ENCODE measurements around the gene CYP19A1.

CYP19A1 gene

DNA sequence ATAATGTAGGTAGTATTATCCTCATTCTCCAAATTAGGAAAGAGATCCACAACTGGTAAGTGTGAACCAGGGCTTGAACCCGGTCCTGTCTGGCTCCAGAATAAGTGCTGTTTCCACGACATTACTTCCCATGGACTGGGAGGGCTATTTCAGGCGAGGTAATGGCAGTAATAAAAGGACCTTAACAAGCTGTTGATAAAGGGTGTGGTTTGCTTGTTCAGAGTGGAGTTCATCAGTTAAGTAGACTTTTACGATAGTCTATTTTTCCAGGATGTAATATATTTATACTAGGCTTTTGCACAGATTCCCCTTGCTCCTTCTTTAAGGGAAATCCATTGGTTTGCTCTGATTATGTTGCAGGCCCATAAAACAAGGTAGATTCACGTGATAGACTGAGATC is 155.3 kb downstream of the CYP19A1 start:
- Histone ChIP-seq H3K4me3 (ENCODE audit: low read depth, low read length) (no peak overlapping the region), H3K27ac (no peak overlapping the region), H3K79me2 (no peaks in the 10 kb centered on the region), H2AFZ (no peak overlapping the region), H3K4me1 (no peaks in the 10 kb centered on the region), H3K4me2 (ENCODE audit: low read length) (no peak overlapping the region), H3K9me3 (ENCODE audit: control insufficient read depth, low read length) (no peaks in the 10 kb centered on the region), H3K9ac (no peak overlapping the region), H3K27me3 (ENCODE audit: control insufficient read depth, insufficient read depth, low read length) (no peaks in the 10 kb centered on the region), H3K36me3 (ENCODE audit: control insufficient read depth, insufficient read depth, low read length) (no peaks in the 10 kb centered on the region)
- TF ChIP-seq, protein P1, sequence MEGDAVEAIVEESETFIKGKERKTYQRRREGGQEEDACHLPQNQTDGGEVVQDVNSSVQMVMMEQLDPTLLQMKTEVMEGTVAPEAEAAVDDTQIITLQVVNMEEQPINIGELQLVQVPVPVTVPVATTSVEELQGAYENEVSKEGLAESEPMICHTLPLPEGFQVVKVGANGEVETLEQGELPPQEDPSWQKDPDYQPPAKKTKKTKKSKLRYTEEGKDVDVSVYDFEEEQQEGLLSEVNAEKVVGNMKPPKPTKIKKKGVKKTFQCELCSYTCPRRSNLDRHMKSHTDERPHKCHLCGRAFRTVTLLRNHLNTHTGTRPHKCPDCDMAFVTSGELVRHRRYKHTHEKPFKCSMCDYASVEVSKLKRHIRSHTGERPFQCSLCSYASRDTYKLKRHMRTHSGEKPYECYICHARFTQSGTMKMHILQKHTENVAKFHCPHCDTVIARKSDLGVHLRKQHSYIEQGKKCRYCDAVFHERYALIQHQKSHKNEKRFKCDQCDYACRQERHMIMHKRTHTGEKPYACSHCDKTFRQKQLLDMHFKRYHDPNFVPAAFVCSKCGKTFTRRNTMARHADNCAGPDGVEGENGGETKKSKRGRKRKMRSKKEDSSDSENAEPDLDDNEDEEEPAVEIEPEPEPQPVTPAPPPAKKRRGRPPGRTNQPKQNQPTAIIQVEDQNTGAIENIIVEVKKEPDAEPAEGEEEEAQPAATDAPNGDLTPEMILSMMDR (IDR thresholded peaks at IDR 0.05), result no peak

DNA sequence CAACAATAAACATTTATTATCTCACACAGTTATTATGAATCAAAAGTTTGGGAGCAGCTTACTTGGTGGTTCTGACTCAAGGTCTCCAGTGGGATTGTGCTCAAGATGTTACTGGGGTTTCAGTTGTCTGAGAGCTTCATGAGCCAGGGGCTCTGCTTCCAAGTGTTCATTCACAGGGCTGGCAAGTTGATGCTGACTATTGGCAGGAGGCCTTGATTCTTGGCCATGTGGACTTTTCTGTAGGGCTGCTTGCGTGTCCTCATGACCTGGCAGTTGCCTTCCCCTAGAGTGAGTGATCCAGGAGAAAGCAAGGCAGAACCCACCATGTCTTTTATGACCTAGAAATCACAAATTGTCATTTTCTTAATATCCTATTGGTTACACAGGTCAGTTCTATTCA is 156.5 kb downstream of the CYP19A1 start:
- H3K27ac ChIP-seq, result no peak overlapping the region
- H2AFZ ChIP-seq, result no peak overlapping the region
- no peak overlapping the region for H3K9ac ChIP-seq
- no peaks in the 10 kb centered on the region for H3K27me3 ChIP-seq (ENCODE audit: control insufficient read depth, insufficient read depth, low read length)
- no peak overlapping the region for H3K4me3 ChIP-seq (ENCODE audit: low read depth, low read length)
- no peaks in the 10 kb centered on the region for H3K4me1 ChIP-seq
- H3K79me2 ChIP-seq, result no peaks in the 10 kb centered on the region
- no peak overlapping the region for H3K4me2 ChIP-seq (ENCODE audit: low read length)
- H3K36me3 ChIP-seq (ENCODE audit: control insufficient read depth, insufficient read depth, low read length), result no peaks in the 10 kb centered on the region
- no peaks in the 10 kb centered on the region for H3K9me3 ChIP-seq (ENCODE audit: control insufficient read depth, low read length)
- TF ChIP-seq, protein P1 (IDR thresholded peaks at IDR 0.05), result no peak

DNA sequence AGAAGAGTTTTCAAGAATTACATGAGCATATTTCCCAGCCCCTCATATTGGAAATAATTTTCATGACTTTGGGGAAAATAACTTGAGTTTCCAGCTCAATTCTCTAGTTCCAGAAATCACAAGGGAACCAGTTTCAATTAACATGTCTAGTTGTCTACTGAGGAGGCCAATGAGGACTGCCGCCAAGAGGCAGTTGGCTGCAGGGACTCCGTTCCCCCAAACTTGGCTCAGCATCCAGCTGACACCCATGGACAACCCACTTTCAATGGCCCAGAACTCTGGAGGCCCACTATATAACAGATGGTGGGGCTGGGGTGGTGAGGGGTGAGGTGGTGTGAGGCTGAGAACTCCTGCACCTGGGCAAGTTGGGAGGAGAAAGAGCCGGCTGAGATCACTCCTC is 157.2 kb downstream of the CYP19A1 start:
- TF ChIP-seq, protein P1 (IDR thresholded peaks at IDR 0.05), result no peak
- H3K79me2 ChIP-seq, result no peaks in the 10 kb centered on the region
- no peaks in the 10 kb centered on the region for H3K27me3 ChIP-seq (ENCODE audit: control insufficient read depth, insufficient read depth, low read length)
- H3K36me3 ChIP-seq (ENCODE audit: control insufficient read depth, insufficient read depth, low read length), result no peaks in the 10 kb centered on the region
- H3K27ac ChIP-seq, result no peak overlapping the region
- no peaks in the 10 kb centered on the region for H3K9me3 ChIP-seq (ENCODE audit: control insufficient read depth, low read length)
- H3K9ac ChIP-seq, result no peak overlapping the region
- no peak overlapping the region for H3K4me3 ChIP-seq (ENCODE audit: low read depth, low read length)
- no peaks in the 10 kb centered on the region for H3K4me1 ChIP-seq
- H2AFZ ChIP-seq, result no peak overlapping the region
- H3K4me2 ChIP-seq (ENCODE audit: low read length), result no peak overlapping the region

DNA sequence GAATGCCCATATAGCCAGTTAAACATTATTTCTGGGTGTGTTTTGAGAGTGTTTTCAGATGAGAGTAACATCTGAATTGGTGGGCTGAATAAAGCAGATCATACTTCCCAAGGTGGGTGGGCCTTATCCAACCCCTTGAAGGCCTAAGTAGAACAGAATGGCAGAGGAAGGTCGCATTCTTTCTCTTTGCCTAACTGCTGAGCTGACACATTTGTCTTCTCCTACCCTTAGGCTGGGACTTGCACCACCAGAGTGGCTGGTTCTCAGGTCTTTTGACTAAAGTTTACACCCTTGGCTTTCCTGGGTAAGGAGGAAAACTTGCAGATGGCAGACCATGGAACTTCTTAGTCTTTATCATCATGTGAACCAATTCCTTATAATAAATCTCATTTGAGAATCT is 157.9 kb downstream of the CYP19A1 start:
- Histone ChIP-seq H3K27ac (no peak overlapping the region), H3K27me3 (ENCODE audit: control insufficient read depth, insufficient read depth, low read length) (no peaks in the 10 kb centered on the region), H3K9me3 (ENCODE audit: control insufficient read depth, low read length) (no peaks in the 10 kb centered on the region), H2AFZ (no peak overlapping the region), H3K9ac (no peak overlapping the region), H3K4me1 (no peaks in the 10 kb centered on the region), H3K4me3 (ENCODE audit: low read depth, low read length) (no peak overlapping the region), H3K36me3 (ENCODE audit: control insufficient read depth, insufficient read depth, low read length) (no peaks in the 10 kb centered on the region), H3K79me2 (no peaks in the 10 kb centered on the region), H3K4me2 (ENCODE audit: low read length) (no peak overlapping the region)
- TF ChIP-seq, protein P1 (IDR thresholded peaks at IDR 0.05), result no peak

DNA sequence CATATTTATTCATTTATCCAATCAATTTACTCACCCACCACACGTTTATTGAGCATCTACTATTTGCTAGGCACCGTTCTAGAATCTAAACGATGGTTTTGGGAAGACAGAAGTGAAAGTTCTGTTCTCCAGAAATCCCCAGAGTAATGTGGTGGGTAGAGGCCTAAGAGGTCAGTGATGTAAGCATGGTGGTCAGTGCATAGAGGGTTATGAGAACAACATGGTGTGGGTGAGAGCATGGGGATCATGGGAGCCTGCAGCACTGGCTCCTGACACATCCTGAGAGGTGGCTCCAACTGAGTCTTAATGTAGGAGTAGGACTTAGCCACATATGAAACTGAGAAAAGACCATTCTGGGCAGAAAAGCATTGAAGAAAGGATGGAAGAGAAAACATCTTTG is 158.4 kb downstream of the CYP19A1 start:
- Histone ChIP-seq H3K4me1 (no peaks in the 10 kb centered on the region), H2AFZ (no peak overlapping the region)

More for the DNA sequence above, 158.4 kb downstream of the CYP19A1 start:
- H3K4me3 ChIP-seq (ENCODE audit: low read depth, low read length), result no peak overlapping the region
- H3K9me3 ChIP-seq (ENCODE audit: control insufficient read depth, low read length), result no peaks in the 10 kb centered on the region
- no peak overlapping the region for H3K9ac ChIP-seq
- H3K36me3 ChIP-seq (ENCODE audit: control insufficient read depth, insufficient read depth, low read length), result no peaks in the 10 kb centered on the region
- TF ChIP-seq, protein P1 (IDR thresholded peaks at IDR 0.05), result no peak
- H3K79me2 ChIP-seq, result no peaks in the 10 kb centered on the region
- no peak overlapping the region for H3K27ac ChIP-seq
- no peaks in the 10 kb centered on the region for H3K27me3 ChIP-seq (ENCODE audit: control insufficient read depth, insufficient read depth, low read length)
- H3K4me2 ChIP-seq (ENCODE audit: low read length), result no peak overlapping the region
